Activated CD4-positive, CD25-positive, alpha-beta regulatory T cell (primary cell): ENCODE results near the gene TSHZ1.

Experiments used
- DNase-seq, 4 experiments: peaks; one replicate each; lab custom pipeline; 2025; lab: John Stamatoyannopoulos, UW

Gene TSHZ1

GRCh38 chr18:75207310-75208154, 3.1 kb upstream of the TSHZ1 start:
- DNase-seq = peak in 2 of 4 experiments; percentile 5 to 27

- DNase-seq = peak in 2 of 4 experiments; percentile 31 to 33
Observed at GRCh38 chr18:75208155-75208835, 2.3 kb upstream of the TSHZ1 start.

GRCh38 chr18:75208836-75209128, 1.8 kb upstream of the TSHZ1 start:
- DNase-seq = peak in 1 of 4 experiments; percentile 38

GRCh38 chr18:75209129-75209950, 1.3 kb upstream of the TSHZ1 start, which contains the start of gene PTGR3:
PTGR3 (minus strand) TSS chr18:75209139; CDS start chr18:75209058, 81 bp downstream.
- peak; percentile 50 to 55 (median 50) for DNase-seq

GRCh38 chr18:75209951-75210258, 692 bp upstream of the TSHZ1 start:
- DNase-seq = no peak

GRCh38 chr18:75211002-75211621, 515 bp downstream of the TSHZ1 start:
- no peak for DNase-seq

- DNase-seq = no peak
Observed at GRCh38 chr18:75211626-75211952, 992 bp downstream of the TSHZ1 start.

GRCh38 chr18:75211953-75212750, 1.6 kb downstream of the TSHZ1 start:
- no peak for DNase-seq

GRCh38 chr18:75212751-75213090, 2.1 kb downstream of the TSHZ1 start:
- no peak for DNase-seq

GRCh38 chr18:75213611-75214331, 3.2 kb downstream of the TSHZ1 start:
- no peak for DNase-seq

- DNase-seq = no peak
Observed at GRCh38 chr18:75214332-75214690, 3.7 kb downstream of the TSHZ1 start.

- no peak for DNase-seq
Observed at GRCh38 chr18:75214766-75215510, 4.3 kb downstream of the TSHZ1 start.

- DNase-seq = no peak
Observed at GRCh38 chr18:75215663-75216062, 5.1 kb downstream of the TSHZ1 start.

- no peak for DNase-seq
Observed at GRCh38 chr18:75216212-75216910, 5.8 kb downstream of the TSHZ1 start.

- DNase-seq = no peak
Observed at GRCh38 chr18:75216911-75217689, 6.5 kb downstream of the TSHZ1 start.

GRCh38 chr18:75218065-75218923, 7.7 kb downstream of the TSHZ1 start:
- no peak for DNase-seq

GRCh38 chr18:75219745-75220375, 9.3 kb downstream of the TSHZ1 start:
- no peak for DNase-seq
